Lung (tissue), 12 donors: ENCODE data around the gene HCFC2. TPM values are rescaled to one million over a fixed set of nuclear protein-coding genes. Genes with fewer than 3 reads are reported as not detected.
"Not testable (repeated sequence)": the region's sequence is repeated elsewhere in the genome, so short reads cannot be mapped to it uniquely, and the experiment has no call there.

Source experiments
- ATAC-seq: fragments of 200-7000 bp; cut with Tn5 transposase; one replicate; pipeline ENCODE4 v1.9.1; 2020; ENCODE audit warnings: moderate number of reproducible peaks; ENCODE audit not compliant: insufficient read depth, low FRiP score
- DNase-seq, 3 donors: peaks; one replicate each; pipeline ENCODE4 v3.0.0-alpha.2; 2013 to 2017
- H3K27ac ChIP-seq, 2 donors: one replicate each; pipeline ENCODE4 v1.5.1; 2013; ENCODE audit warnings: mild to moderate bottlenecking in 2 of 2, moderate library complexity in 2 of 2, control low read depth in 1 of 2, inconsistent platforms in 1 of 2, low read depth in 1 of 2, low read length in 1 of 2
- H3K27me3 ChIP-seq, 3 donors: one replicate each; pipeline ENCODE4 v1.5.1; 2013; ENCODE audit warnings: low read length in 2 of 3; ENCODE audit not compliant: control insufficient read depth in 3 of 3, insufficient read depth in 3 of 3
- H3K36me3 ChIP-seq, 4 donors: one replicate each; pipeline ENCODE4 v1.5.1; 2013; ENCODE audit warnings: low read length in 4 of 4, mild to moderate bottlenecking in 1 of 4, moderate library complexity in 1 of 4; ENCODE audit not compliant: control insufficient read depth in 4 of 4, insufficient read depth in 4 of 4
- H3K4me1 ChIP-seq, 5 donors: one replicate each; pipeline ENCODE4 v1.5.1; 2013; ENCODE audit warnings: low read length in 5 of 5, mild to moderate bottlenecking in 2 of 5, moderate library complexity in 1 of 5; ENCODE audit not compliant: control insufficient read depth in 5 of 5, insufficient read depth in 5 of 5
- H3K4me3 ChIP-seq: one replicate; pipeline ENCODE4 v1.5.1; 2013; ENCODE audit warnings: mild to moderate bottlenecking, control low read depth, moderate library complexity
- H3K9ac ChIP-seq, 2 donors: one replicate each; pipeline ENCODE4 v1.5.1; 2013; ENCODE audit warnings: low read length in 2 of 2, control low read depth in 1 of 2; ENCODE audit not compliant: insufficient read depth in 1 of 2
- H3K9me3 ChIP-seq, 4 donors: one replicate each; pipeline ENCODE4 v1.5.1; 2013; ENCODE audit warnings: low read length in 3 of 4, mild to moderate bottlenecking in 1 of 4, moderate library complexity in 1 of 4; ENCODE audit not compliant: control insufficient read depth in 4 of 4, insufficient read depth in 3 of 4
- WGBS, 2 donors: extraction: QIAGEN DNeasy Blood & Tissue Kit; methylation state at CpG; one replicate each; pipeline ENCODE4 v1.1.7; 2013; 5-methylcytosine and 5-hydroxymethylcytosine counted together
- polyA plus RNA-seq, 2 donors: library from polyadenylated mRNA; stranded (reverse); fragments of 200-250 nt; gene quantifications; one replicate each; pipeline ENCODE4 v1.2.1, GENCODE V29; 2013
- total RNA-seq, 2 donors: library from RNA; depleted of rRNA in 1 of 2; stranded (reverse); fragments of >200 nt in 1 of 2; gene quantifications; one replicate each; pipeline ENCODE4 v1.2.1, GENCODE V29; 2014 to 2021
- TF ChIP-seq, protein P1 (sequence below): IDR thresholded peaks from 2 replicates; pipeline ENCODE4 v1.5.1; 2012; ENCODE audit warnings: mild to moderate bottlenecking; ENCODE audit errors: control extremely low read depth, extremely low read depth
- donor health status: control.
- donor health status: control.
- donor health status: Bipolar disorder and iron deficiency.
- donor health status: healthy.
- donor health status: DM: yes; HTN: yes; CAD: no.

HCFC2 gene
- total and polyA plus RNA-seq, 4 donors, result 5.8 to 30.5 (median 10.8) TPM

DNA sequence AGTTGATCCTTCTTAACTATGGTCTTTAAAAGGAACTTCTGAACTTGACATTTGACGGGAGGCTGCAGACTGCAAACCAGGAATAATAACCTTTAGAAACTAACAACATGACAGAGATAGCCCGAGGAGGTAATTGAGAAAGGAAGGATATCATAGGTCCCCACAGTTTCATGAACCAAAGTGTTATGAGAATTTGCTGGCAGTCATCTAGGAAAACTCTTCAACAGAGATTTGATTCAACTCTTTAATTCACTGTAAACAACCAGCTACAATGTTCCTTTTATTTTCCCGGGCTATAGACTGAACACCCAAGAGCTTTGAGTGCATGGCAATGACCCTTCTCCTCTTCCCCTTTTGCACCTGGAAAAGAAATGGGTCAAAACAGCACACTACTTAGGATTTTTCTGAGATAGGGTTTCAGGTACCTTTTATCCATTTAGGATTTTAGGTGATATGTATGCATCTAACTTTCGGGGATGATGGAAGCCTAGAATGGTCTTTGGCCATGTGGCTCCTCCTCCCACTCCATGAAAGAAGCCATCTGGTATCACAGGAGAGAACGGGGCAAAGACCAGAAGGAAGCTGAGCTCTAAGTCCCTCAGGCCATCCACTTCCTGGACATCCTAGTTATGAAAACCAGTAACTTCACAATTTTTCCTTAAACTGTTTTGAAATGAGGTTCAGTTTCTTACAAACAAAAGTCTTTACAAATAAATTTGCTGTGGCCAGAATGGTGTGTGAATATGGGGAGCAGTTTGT is 37.3 kb upstream of the HCFC2 start:
- Histone ChIP-seq H3K4me1 (peaks cover 2 to 9% (median 5%) of the 10 kb centered on the region in 5 donors), H3K4me3 (no peak overlapping the region), H3K27me3 (no peaks in the 10 kb centered on the region), H3K9me3 (no peaks in the 10 kb centered on the region), H3K36me3 (no peaks in the 10 kb centered on the region), H3K27ac (no peak overlapping the region), H3K9ac (no peak overlapping the region)
- TF ChIP-seq, protein P1, sequence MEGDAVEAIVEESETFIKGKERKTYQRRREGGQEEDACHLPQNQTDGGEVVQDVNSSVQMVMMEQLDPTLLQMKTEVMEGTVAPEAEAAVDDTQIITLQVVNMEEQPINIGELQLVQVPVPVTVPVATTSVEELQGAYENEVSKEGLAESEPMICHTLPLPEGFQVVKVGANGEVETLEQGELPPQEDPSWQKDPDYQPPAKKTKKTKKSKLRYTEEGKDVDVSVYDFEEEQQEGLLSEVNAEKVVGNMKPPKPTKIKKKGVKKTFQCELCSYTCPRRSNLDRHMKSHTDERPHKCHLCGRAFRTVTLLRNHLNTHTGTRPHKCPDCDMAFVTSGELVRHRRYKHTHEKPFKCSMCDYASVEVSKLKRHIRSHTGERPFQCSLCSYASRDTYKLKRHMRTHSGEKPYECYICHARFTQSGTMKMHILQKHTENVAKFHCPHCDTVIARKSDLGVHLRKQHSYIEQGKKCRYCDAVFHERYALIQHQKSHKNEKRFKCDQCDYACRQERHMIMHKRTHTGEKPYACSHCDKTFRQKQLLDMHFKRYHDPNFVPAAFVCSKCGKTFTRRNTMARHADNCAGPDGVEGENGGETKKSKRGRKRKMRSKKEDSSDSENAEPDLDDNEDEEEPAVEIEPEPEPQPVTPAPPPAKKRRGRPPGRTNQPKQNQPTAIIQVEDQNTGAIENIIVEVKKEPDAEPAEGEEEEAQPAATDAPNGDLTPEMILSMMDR, result no peak
- DNase-seq, result peak in 1 of 3 donors; percentile 20
- no peak for ATAC-seq
- WGBS, 2 donors, result 54 to 60% methylated on average over 5 of the region's 5 CpGs

DNA sequence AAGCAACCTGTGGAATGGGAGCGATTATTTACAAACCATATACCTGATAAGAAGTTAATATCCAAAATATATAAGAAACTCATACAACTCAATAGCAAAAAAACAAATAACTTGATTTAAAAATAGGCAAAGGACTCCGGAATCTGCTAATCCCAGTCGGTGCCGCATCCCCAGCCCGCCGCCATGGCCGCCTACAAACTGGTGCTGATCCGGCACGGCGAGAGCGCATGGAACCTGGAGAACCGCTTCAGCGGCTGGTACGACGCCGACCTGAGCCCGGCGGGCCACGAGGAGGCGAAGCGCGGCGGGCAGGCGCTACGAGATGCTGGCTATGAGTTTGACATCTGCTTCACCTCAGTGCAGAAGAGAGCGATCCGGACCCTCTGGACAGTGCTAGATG is 33.7 kb upstream of the HCFC2 start:
- not testable (repeated sequence) for H3K9ac ChIP-seq, H3K4me1 ChIP-seq, H3K4me3 ChIP-seq, ATAC-seq, H3K9me3 ChIP-seq, H3K27ac ChIP-seq, H3K36me3 ChIP-seq, DNase-seq, H3K27me3 ChIP-seq
- 95 to 98% methylated on average over 7 to 9 of the region's 27 CpGs for WGBS, 2 donors

DNA sequence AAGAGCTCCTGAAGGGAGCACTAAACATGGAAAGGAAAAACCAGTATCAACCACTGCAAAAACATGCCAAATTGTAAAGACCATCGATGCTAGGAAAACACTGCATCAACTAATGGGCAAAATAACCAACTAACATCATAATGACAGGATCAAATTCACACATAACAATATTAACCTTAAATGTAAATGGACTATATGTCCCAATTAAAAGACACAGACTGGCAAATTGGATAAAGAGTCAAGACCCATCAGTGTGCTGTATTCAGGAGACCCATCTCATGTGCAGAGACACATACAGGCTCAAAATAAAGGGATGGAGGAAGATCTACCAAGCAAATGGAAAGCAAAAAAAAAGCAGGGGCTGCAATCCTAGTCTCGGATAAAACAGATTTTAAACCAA is 28.2 kb upstream of the HCFC2 start:
- 91 to 97% methylated on average over 2 of the region's 2 CpGs for WGBS, 2 donors
- not testable (repeated sequence) for H3K4me1 ChIP-seq, H3K9ac ChIP-seq, H3K36me3 ChIP-seq, DNase-seq, ATAC-seq, H3K9me3 ChIP-seq, H3K4me3 ChIP-seq, H3K27ac ChIP-seq, H3K27me3 ChIP-seq

DNA sequence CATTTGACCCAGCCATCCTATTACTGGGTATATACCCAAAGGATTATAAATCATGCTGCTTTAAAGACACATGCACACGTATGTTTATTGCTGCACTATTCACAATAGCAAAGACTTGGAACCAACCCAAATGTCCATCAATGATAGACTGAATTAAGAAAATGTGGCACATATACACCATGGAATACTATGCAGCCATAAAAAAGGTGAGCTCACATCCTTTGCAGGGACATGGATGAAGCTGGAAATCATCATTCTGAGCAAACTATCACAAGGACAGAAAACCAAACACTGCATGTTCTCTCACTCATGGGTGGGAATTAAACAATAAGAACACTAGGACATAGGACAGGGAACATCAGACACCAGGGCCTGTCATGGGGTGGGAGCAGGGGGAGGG is 24.6 kb upstream of the HCFC2 start:
- H3K4me3 ChIP-seq, H3K9me3 ChIP-seq, H3K27me3 ChIP-seq, H3K4me1 ChIP-seq, H3K36me3 ChIP-seq, H3K27ac ChIP-seq, ATAC-seq, DNase-seq, H3K9ac ChIP-seq: not testable (repeated sequence)
- whole genome bisulfite sequencing, 2 donors, result 81 to 94% methylated on average over 1 of the region's 1 CpG

DNA sequence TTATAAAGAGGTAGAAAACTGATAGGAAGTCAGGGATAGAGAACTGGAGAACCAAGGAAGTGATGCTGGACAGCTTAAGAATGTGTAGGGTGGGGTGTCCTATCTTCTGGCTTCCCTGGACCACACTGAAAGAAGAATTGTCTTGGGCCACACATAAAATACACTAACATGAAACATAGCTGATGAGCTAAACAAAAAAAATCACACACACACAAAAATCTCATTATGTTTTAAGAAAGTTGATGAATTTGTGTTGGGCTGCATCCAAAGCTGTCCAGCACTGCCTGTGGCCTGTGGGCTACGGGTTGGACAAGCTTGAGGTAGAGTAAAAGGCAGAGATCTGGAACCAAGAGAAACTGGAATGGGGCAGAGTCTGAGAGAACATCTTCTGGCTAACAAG is 21.8 kb upstream of the HCFC2 start:
- ATAC-seq (no peak), DNase-seq (no peak)
- TF ChIP-seq, protein P1, result no peak
- WGBS, 2 donors, result 83 to 85% methylated on average over 1 of the region's 1 CpG
- Histone ChIP-seq H3K9me3 (no peaks in the 10 kb centered on the region), H3K9ac (no peak overlapping the region), H3K4me1 (peaks cover 0 to 11% (median 4%) of the 10 kb centered on the region in 5 donors), H3K27me3 (no peaks in the 10 kb centered on the region), H3K4me3 (no peak overlapping the region), H3K27ac (no peak overlapping the region), H3K36me3 (no peaks in the 10 kb centered on the region)
